ENCODE results near the gene NUDCD2. TPM values are rescaled to one million over a fixed set of nuclear protein-coding genes. Genes with fewer than 3 reads are reported as not detected.

The NUDCD2 gene
- total RNA-seq, 1 donor from 2014 or later, result 4.6 TPM

DNA sequence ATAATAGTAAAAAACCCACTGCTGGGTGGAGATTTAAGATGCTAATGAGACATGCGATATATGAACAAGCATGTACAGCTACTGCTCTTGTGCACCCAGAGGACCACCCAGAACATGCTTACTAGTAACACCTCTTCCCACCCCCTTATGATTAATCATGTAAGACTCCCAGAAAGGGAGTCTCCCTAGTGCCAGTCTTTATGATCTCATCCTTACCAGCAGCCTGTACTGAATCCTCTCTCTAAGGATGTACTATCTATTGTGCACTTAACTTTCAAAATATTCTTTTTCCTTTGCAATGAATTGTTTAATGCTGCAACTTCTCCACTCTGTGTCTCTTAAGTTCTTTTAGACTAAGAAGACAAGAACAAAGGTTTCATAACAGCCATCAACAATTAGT lies 36.4 kb upstream of the NUDCD2 start:
- no peak for TF ChIP-seq CTCF (conservative IDR thresholded peaks at IDR 0.05; ENCODE audit: low read depth, low read length)
- H3K4me3 ChIP-seq (ENCODE audit: low read depth, low read length), result no peak overlapping the region
- no peak for DNase-seq (ENCODE audit: low read depth)

- no peak for TF ChIP-seq CTCF (conservative IDR thresholded peaks at IDR 0.05; ENCODE audit: low read depth, low read length)
- DNase-seq (ENCODE audit: low read depth), result no peak
- H3K4me3 ChIP-seq (ENCODE audit: low read depth, low read length), result no peak overlapping the region
These were observed 29.8 kb upstream of the NUDCD2 start for GRCh38 chr5:163489745-163490075.

DNA sequence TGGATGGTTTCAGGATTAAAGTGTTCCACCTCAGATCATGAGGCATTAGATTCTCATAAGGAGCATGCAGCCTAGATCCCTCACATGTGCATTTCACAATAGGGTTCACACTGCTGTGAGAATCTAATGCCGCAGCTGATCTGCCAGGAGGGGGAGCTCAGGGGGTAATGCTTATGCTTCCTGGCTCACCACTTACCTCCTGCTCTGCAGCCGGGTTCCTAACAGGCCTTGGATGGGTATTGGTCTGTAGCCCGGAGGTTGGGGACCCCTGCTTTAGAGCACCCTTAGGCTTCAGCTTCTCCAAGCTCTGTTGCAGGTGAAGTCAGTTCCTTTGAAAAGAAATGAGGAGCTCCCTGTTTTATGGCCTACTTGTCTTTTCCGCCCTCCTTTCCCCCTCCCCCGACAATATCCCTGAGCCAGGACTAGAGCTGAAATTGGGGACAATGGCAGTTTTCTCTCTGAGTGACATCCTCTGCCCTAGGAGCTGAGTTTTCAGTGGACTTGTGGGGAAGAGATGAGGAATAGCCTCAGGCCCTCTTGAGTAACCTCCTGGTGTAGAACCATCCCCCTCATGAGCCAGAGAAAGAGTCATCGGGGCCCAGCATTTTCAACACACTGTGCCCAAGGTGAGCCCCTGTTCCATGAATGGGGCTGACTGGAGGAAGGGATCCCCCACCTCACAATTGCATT lies 29.3 kb upstream of the NUDCD2 start:
- DNase-seq (ENCODE audit: low read depth), result no peak
- TF ChIP-seq CTCF (conservative IDR thresholded peaks at IDR 0.05; ENCODE audit: low read depth, low read length), result peak; percentile 41
- H3K4me3 ChIP-seq (ENCODE audit: low read depth, low read length), result no peak overlapping the region

DNA sequence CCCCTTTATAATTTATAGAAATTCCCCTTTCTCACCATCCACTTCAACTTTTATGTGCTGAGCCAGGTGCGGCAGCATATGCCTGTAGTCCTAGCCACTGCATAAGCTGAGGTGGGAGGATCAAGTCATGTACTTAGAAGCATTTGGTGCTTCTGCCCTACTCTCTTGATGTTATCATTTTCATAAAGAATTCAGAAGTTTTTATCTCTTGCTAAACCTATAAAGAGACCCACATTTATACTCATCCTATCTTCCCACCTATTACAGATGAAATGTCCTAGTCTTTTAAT lies 19.0 kb upstream of the NUDCD2 start:
- DNase-seq (ENCODE audit: low read depth), result no peak
- TF ChIP-seq CTCF (conservative IDR thresholded peaks at IDR 0.05; ENCODE audit: low read depth, low read length), result no peak
- no peak overlapping the region for H3K4me3 ChIP-seq (ENCODE audit: low read depth, low read length)

- TF ChIP-seq CTCF (conservative IDR thresholded peaks at IDR 0.05; ENCODE audit: low read depth, low read length), result no peak
- no peak overlapping the region for H3K4me3 ChIP-seq (ENCODE audit: low read depth, low read length)
- peak; percentile 10 for DNase-seq (ENCODE audit: low read depth)
These were observed 18.5 kb upstream of the NUDCD2 start for GRCh38 chr5:163478126-163478981.

DNA sequence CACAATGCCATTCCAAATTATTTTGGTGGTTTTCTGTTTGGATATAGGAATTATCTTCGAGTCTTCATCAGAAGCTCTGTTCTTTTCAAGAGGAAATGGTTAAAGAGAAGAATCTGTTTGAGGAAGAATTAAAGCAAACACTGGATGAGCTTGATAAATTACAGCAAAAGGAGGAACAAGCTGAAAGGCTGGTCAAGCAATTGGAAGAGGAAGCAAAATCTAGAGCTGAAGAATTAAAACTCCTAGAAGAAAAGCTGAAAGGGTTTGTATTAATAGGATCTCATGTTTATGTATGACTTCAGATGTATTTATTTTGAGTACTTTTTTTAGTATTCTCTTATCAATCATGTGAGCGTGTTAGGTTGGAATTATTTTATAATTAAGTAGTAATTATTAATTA lies 15.5 kb upstream of the NUDCD2 start:
- no peak overlapping the region for H3K4me3 ChIP-seq (ENCODE audit: low read depth, low read length)
- no peak for TF ChIP-seq CTCF (conservative IDR thresholded peaks at IDR 0.05; ENCODE audit: low read depth, low read length)
- DNase-seq (ENCODE audit: low read depth), result no peak
